Uterus (tissue), 4 donors: ENCODE measurements around the gene EPN1. TPM values are rescaled to one million over a fixed set of nuclear protein-coding genes. Genes with fewer than 3 reads are reported as not detected.

Experiments
- DNase-seq, 2 donors: peaks; one replicate each; pipeline ENCODE4 v3.0.0-alpha.2; 2019 to 2020
- H3K27ac ChIP-seq, 2 donors: fragments of 200-600 bp; sonication (generic); 1 replicate in 1 of 2; 2 replicates in 1 of 2; pipeline ENCODE4 v1.5.1; 2016 to 2018
- H3K27me3 ChIP-seq, 2 donors: fragments of 200-600 bp; sonication (generic); one replicate each; pipeline ENCODE4 v1.5.1; 2018 to 2019; ENCODE audit warnings: control low read depth in 1 of 2
- H3K36me3 ChIP-seq, 2 donors: fragments of 200-600 bp; sonication (generic); one replicate each; pipeline ENCODE4 v1.5.1; 2019; ENCODE audit warnings: control low read depth in 1 of 2
- H3K4me1 ChIP-seq, 2 donors: fragments of 200-600 bp; sonication (generic); one replicate each; pipeline ENCODE4 v1.5.1; 2018 to 2019; ENCODE audit warnings: control low read depth in 1 of 2
- H3K4me3 ChIP-seq, 2 donors: fragments of 200-600 bp; sonication (generic); 1 replicate in 1 of 2; 2 replicates in 1 of 2; pipeline ENCODE4 v1.5.1; 2018 to 2019; ENCODE audit warnings: mild to moderate bottlenecking in 1 of 2
- H3K9me3 ChIP-seq, 2 donors: fragments of 200-600 bp; sonication (generic); one replicate each; pipeline ENCODE4 v1.5.1; 2019; ENCODE audit warnings: control low read depth in 1 of 2
- CTCF ChIP-seq, 4 experiments: fragments of 200-600 bp in 2 of 4; fragments of 450-650 bp in 2 of 4; sonication (generic) in 2 of 4; IDR thresholded peaks; one replicate each; pipeline ENCODE4 v1.5.1; 2016 to 2019; ENCODE audit warnings: antibody characterized with exemption in 4 of 4, mild to moderate bottlenecking in 2 of 4, moderate library complexity in 1 of 4
- POLR2A ChIP-seq, 2 donors: fragments of 450-650 bp; IDR thresholded peaks; one replicate each; pipeline ENCODE4 v1.6.1; 2016; ENCODE audit warnings: antibody characterized with exemption in 2 of 2, mild to moderate bottlenecking in 1 of 2, moderate library complexity in 1 of 2
- intact Hi-C: fragments of 100-400 bp; cut with DNase I; formaldehyde crosslinking; loops from one replicate; pipeline ENCODE4 v1.15.1; 2023; ENCODE audit warnings: low total_unique reads
- total RNA-seq, 4 donors: library from RNA; depleted of rRNA in 3 of 4; stranded (reverse); fragments of >200 nt in 3 of 4; gene quantifications; one replicate each; pipeline versions ENCODE4 v1.1.0 to v1.2.4, GENCODE V29; 2014 to 2023
- donor health status: DM: yes; HTN: yes; CAD: no.

Gene EPN1
- total RNA-seq, 4 donors from 2014 or later: 27.9 to 88.4 (median 51.7) TPM

- Histone ChIP-seq H3K9me3 (no peaks in the 10 kb centered on the region), H3K4me3 (no peak overlapping the region), H3K4me1 (no peaks in the 10 kb centered on the region), H3K27me3 (no peaks in the 10 kb centered on the region), H3K27ac (no peak overlapping the region), H3K36me3 (no peaks in the 10 kb centered on the region)
- DNase-seq: no peak
- TF ChIP-seq CTCF (IDR thresholded peaks at IDR 0.05): no peak
- intact Hi-C loops: no loop called here
Observed at GRCh38 chr19:55690769-55691545, 15.9 kb downstream of the EPN1 start.

GRCh38 chr19:55691561-55692481, 16.8 kb downstream of the EPN1 start:
- no peaks in the 10 kb centered on the region for H3K9me3 ChIP-seq
- H3K4me3 ChIP-seq: no peak overlapping the region
- TF ChIP-seq CTCF (IDR thresholded peaks at IDR 0.05): no peak
- no peak for TF ChIP-seq POLR2A (IDR thresholded peaks at IDR 0.05)
- no peak for DNase-seq
- no peak overlapping the region for H3K27ac ChIP-seq
- no peaks in the 10 kb centered on the region for H3K36me3 ChIP-seq
- intact Hi-C loops: no loop called here
- no peaks in the 10 kb centered on the region for H3K4me1 ChIP-seq
- no peaks in the 10 kb centered on the region for H3K27me3 ChIP-seq

DNA sequence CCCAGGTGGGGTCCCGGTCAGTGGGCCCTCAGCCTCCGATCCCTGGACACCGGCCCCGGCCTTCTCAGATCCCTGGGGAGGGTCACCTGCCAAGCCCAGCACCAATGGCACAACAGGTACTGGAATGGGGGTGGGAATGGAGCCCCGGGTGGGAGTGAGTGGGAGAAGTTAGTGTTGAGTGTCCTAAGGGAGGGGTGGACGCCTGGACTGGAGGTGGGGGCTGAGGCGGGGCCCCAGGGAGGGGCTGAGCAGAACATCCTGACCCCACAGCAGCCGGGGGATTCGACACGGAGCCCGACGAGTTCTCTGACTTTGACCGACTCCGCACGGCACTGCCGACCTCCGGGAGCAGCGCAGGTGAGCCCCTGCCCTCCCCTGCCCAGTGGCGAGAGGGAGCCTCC, 17.7 kb downstream of the EPN1 start:
- no peaks in the 10 kb centered on the region for H3K4me1 ChIP-seq
- H3K4me3 ChIP-seq: no peak overlapping the region
- no peak overlapping the region for H3K27ac ChIP-seq
- H3K36me3 ChIP-seq: no peaks in the 10 kb centered on the region
- intact Hi-C loops: no loop called here
- TF ChIP-seq POLR2A (IDR thresholded peaks at IDR 0.05) (no peak), CTCF (IDR thresholded peaks at IDR 0.05) (no peak)
- no peaks in the 10 kb centered on the region for H3K9me3 ChIP-seq
- H3K27me3 ChIP-seq: no peaks in the 10 kb centered on the region
- DNase-seq: no peak

DNA sequence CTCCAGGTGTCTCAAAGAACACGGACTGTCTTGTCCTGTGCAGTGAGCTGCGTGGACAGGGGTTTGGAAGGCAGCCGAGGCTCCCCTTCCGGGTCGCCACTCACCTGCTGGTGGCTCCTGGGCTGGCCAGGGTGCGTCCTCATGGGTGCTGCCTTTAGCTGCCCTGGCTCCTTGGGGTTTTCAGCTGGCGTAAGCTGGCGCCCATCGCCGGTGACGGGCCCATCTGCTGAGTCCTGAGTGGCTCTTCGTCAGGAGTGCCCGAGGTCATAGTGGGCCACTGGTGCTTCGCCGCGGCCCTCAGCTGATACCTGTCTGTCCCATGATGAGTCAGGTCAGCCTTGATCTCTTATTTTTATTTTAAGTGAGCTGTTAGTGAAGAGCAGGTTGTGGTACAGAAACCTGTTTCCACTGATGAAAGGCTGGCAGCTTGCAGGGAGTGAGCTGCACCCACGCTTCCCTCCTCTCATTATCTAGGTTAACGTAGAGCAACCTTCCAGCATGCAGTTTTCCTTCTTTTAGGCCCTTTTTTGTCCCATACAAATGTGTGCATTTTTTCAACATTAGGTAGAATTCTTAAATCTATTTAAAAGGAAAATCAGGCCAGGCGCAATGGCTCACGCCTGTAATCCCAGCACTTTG, 18.4 kb downstream of the EPN1 start:
- Histone ChIP-seq H3K36me3 (no peaks in the 10 kb centered on the region), H3K4me1 (no peaks in the 10 kb centered on the region), H3K9me3 (no peaks in the 10 kb centered on the region), H3K27ac (no peak overlapping the region), H3K27me3 (no peaks in the 10 kb centered on the region), H3K4me3 (no peak overlapping the region)
- no peak for DNase-seq
- TF ChIP-seq POLR2A (IDR thresholded peaks at IDR 0.05) (no peak), CTCF (IDR thresholded peaks at IDR 0.05) (no peak)
- intact Hi-C loops: no loop called here
